HEK293 (cell line): ENCODE data around the gene GLT1D1.

ENCODE experiments used
- CTCF ChIA-PET: fragments of 350-600 bp; formaldehyde crosslinking; extraction: SDS; loops from one replicate; lab custom pipeline; 2021; ENCODE audit warnings: antibody characterized with exemption; lab: Yijun Ruan, JAX
- POLR2A ChIA-PET: fragments of 300-600 bp; formaldehyde crosslinking; extraction: SDS; loops from one replicate; lab custom pipeline; 2020; ENCODE audit warnings: antibody characterized with exemption, inconsistent platforms; lab: Yijun Ruan, JAX
- H3K27ac ChIP-seq: fragments of 200-500 bp; sonication (Bioruptor generic); 2 replicates; pipeline ENCODE4 v1.5.1; 2014; ENCODE audit warnings: low read depth, low read length, control low read depth, inconsistent platforms; ENCODE audit errors: extremely low read depth
- H3K36me3 ChIP-seq, 2 experiments: fragments of 200-500 bp in 1 of 2; sonication (Bioruptor generic) in 1 of 2; 1 replicate in 1 of 2; 2 replicates in 1 of 2; pipeline ENCODE4 v1.5.1; 2014 to 2017; ENCODE audit warnings: inconsistent platforms in 2 of 2, low read length in 2 of 2; ENCODE audit not compliant: control insufficient read depth in 2 of 2, insufficient read depth in 1 of 2
- H3K4me1 ChIP-seq: fragments of 200-500 bp; sonication (Bioruptor generic); 2 replicates; pipeline ENCODE4 v1.5.1; 2014; ENCODE audit warnings: mild to moderate bottlenecking, low read length, inconsistent platforms; ENCODE audit not compliant: control insufficient read depth, insufficient read depth
- H3K4me3 ChIP-seq: 2 replicates; pipeline ENCODE4 v1.5.1; 2011; ENCODE audit warnings: low read depth, mild to moderate bottlenecking, control low read depth, low read length, moderate library complexity
- H3K9me3 ChIP-seq: fragments of 200-500 bp; sonication (Bioruptor generic); 2 replicates; pipeline ENCODE4 v1.5.1; 2014; ENCODE audit warnings: low read depth, low read length, inconsistent platforms; ENCODE audit not compliant: control insufficient read depth, insufficient read depth
- BCL6B ChIP-seq: fragments of 450-650 bp; formaldehyde crosslinking; IDR thresholded peaks from 2 replicates; pipeline ENCODE4 v1.5.1; 2017; ENCODE audit warnings: missing biosample characterization, missing genetic modification characterization
- EGR2 ChIP-seq: fragments of 450-650 bp; formaldehyde crosslinking; IDR thresholded peaks from 2 replicates; pipeline ENCODE4 v1.5.1; 2016; ENCODE audit warnings: low read depth, missing biosample characterization, missing genetic modification characterization
- MEIS1 ChIP-seq: sonication (generic); formaldehyde crosslinking; IDR thresholded peaks from 2 replicates; pipeline ENCODE4 v1.8.1; 2022; ENCODE audit warnings: missing genetic modification reagents, mild to moderate bottlenecking, borderline replicate concordance
- OSR2 ChIP-seq: fragments of 450-650 bp; formaldehyde crosslinking; IDR thresholded peaks from 2 replicates; pipeline ENCODE4 v1.5.1; 2016; ENCODE audit warnings: missing biosample characterization, missing genetic modification characterization
- SP3 ChIP-seq: fragments of 450-650 bp; formaldehyde crosslinking; IDR thresholded peaks from 2 replicates; pipeline ENCODE4 v1.5.1; 2016; ENCODE audit warnings: missing biosample characterization, missing genetic modification characterization
- WT1 ChIP-seq: fragments of 450-650 bp; formaldehyde crosslinking; IDR thresholded peaks from 2 replicates; pipeline ENCODE4 v1.5.1; 2016; ENCODE audit warnings: missing biosample characterization, missing genetic modification characterization
- ZBTB26 ChIP-seq: fragments of 450-650 bp; formaldehyde crosslinking; optimal IDR thresholded peaks from 2 replicates; pipeline ENCODE3; 2016; ENCODE audit warnings: missing biosample characterization, mild to moderate bottlenecking, missing genetic modification characterization
- ZFP3 ChIP-seq: fragments of 450-650 bp; formaldehyde crosslinking; IDR thresholded peaks from 2 replicates; pipeline ENCODE4 v1.5.1; 2016; ENCODE audit warnings: low read depth, missing biosample characterization, missing genetic modification characterization
- ZNF114 ChIP-seq: fragments of 450-650 bp; formaldehyde crosslinking; IDR thresholded peaks from 2 replicates; pipeline ENCODE4 v1.5.0; 2017; ENCODE audit warnings: missing biosample characterization, missing genetic modification characterization
- ZNF138 ChIP-seq: fragments of 450-650 bp; formaldehyde crosslinking; IDR thresholded peaks from 2 replicates; pipeline ENCODE4 v1.5.1; 2016; ENCODE audit warnings: missing biosample characterization, missing genetic modification characterization, borderline replicate concordance
- ZNF140 ChIP-seq: fragments of 450-650 bp; formaldehyde crosslinking; IDR thresholded peaks from 2 replicates; pipeline ENCODE4 v1.5.1; 2016; ENCODE audit warnings: missing biosample characterization, missing genetic modification characterization
- ZNF175 ChIP-seq: fragments of 450-650 bp; formaldehyde crosslinking; IDR thresholded peaks from 2 replicates; pipeline ENCODE4 v1.5.1; 2016; ENCODE audit warnings: missing biosample characterization, missing genetic modification characterization
- ZNF19 ChIP-seq: fragments of 450-650 bp; formaldehyde crosslinking; IDR thresholded peaks from 2 replicates; pipeline ENCODE4; 2016; ENCODE audit warnings: missing biosample characterization, missing genetic modification characterization, low read depth
- ZNF2 ChIP-seq: fragments of 450-650 bp; formaldehyde crosslinking; IDR thresholded peaks from 2 replicates; pipeline ENCODE4 v1.5.1; 2016; ENCODE audit warnings: missing biosample characterization, missing genetic modification characterization
- ZNF214 ChIP-seq: fragments of 450-650 bp; formaldehyde crosslinking; IDR thresholded peaks from 2 replicates; pipeline ENCODE4 v1.5.1; 2017; ENCODE audit warnings: missing biosample characterization, mild to moderate bottlenecking, missing genetic modification characterization, borderline replicate concordance
- ZNF221 ChIP-seq: fragments of 450-650 bp; formaldehyde crosslinking; IDR thresholded peaks from 2 replicates; pipeline ENCODE4 v1.5.1; 2017; ENCODE audit warnings: missing biosample characterization, missing genetic modification characterization, borderline replicate concordance
- ZNF23 ChIP-seq: fragments of 450-650 bp; formaldehyde crosslinking; IDR thresholded peaks from 2 replicates; pipeline ENCODE4 v1.5.1; 2016; ENCODE audit warnings: missing biosample characterization, missing genetic modification characterization, borderline replicate concordance
- ZNF274 ChIP-seq, 2 experiments: fragments of 200-500 bp in 1 of 2; fragments of 450-650 bp in 1 of 2; sonication (Bioruptor generic) in 1 of 2; formaldehyde crosslinking in 1 of 2; IDR thresholded peaks; 2 replicates each; pipeline versions ENCODE4 v1.5.1 to v1.6.1; 2014 to 2016; ENCODE audit warnings: borderline replicate concordance in 1 of 2, inconsistent platforms in 1 of 2, low read length in 1 of 2, missing biosample characterization in 1 of 2, missing genetic modification characterization in 1 of 2
- ZNF335 ChIP-seq: fragments of 450-650 bp; formaldehyde crosslinking; conservative IDR thresholded peaks from 2 replicates; pipeline ENCODE4 v1.5.1; 2016; ENCODE audit warnings: missing biosample characterization, missing genetic modification characterization
- ZNF354C ChIP-seq: fragments of 450-650 bp; formaldehyde crosslinking; IDR thresholded peaks from 2 replicates; pipeline ENCODE4 v1.5.1; 2016; ENCODE audit warnings: missing biosample characterization, missing genetic modification characterization, low read depth, borderline replicate concordance
- ZNF473 ChIP-seq: fragments of 450-650 bp; formaldehyde crosslinking; IDR thresholded peaks from 2 replicates; pipeline ENCODE4 v1.5.1; 2017; ENCODE audit warnings: missing biosample characterization, missing genetic modification characterization
- ZNF514 ChIP-seq: fragments of 450-650 bp; formaldehyde crosslinking; IDR thresholded peaks from 2 replicates; pipeline ENCODE4 v1.5.1; 2016; ENCODE audit warnings: missing biosample characterization, missing genetic modification characterization
- ZNF548 ChIP-seq: fragments of 450-650 bp; formaldehyde crosslinking; IDR thresholded peaks from 2 replicates; pipeline ENCODE4 v1.5.1; 2016; ENCODE audit warnings: missing biosample characterization, missing genetic modification characterization
- ZNF549 ChIP-seq: fragments of 450-650 bp; IDR thresholded peaks from 2 replicates; pipeline ENCODE4 v1.5.1; 2018; ENCODE audit warnings: missing biosample characterization, missing genetic modification characterization, mild to moderate bottlenecking, inconsistent platforms, moderate library complexity
- ZNF561 ChIP-seq: fragments of 450-650 bp; IDR thresholded peaks from 2 replicates; pipeline ENCODE4 v1.5.1; 2018; ENCODE audit warnings: missing biosample characterization, missing genetic modification characterization, borderline replicate concordance
- ZNF610 ChIP-seq: fragments of 450-650 bp; formaldehyde crosslinking; IDR thresholded peaks from 2 replicates; pipeline ENCODE4 v1.5.1; 2016; ENCODE audit warnings: missing biosample characterization, missing genetic modification characterization, borderline replicate concordance
- ZNF664 ChIP-seq: fragments of 450-650 bp; formaldehyde crosslinking; IDR thresholded peaks from 2 replicates; pipeline ENCODE4 v1.5.1; 2016; ENCODE audit warnings: missing biosample characterization, missing genetic modification characterization
- ZNF677 ChIP-seq: fragments of 450-650 bp; IDR thresholded peaks from 2 replicates; pipeline ENCODE4 v1.5.0; 2018; ENCODE audit warnings: missing biosample characterization, mild to moderate bottlenecking, missing genetic modification characterization, moderate library complexity
- ZNF776 ChIP-seq: fragments of 450-650 bp; formaldehyde crosslinking; IDR thresholded peaks from 2 replicates; pipeline ENCODE4 v1.5.0; 2017; ENCODE audit warnings: missing biosample characterization, missing genetic modification characterization, borderline replicate concordance
- ZXDB ChIP-seq: fragments of 450-650 bp; formaldehyde crosslinking; IDR thresholded peaks from 2 replicates; pipeline ENCODE4 v1.5.1; 2016; ENCODE audit warnings: missing biosample characterization, missing genetic modification characterization
- TF ChIP-seq, protein P1 (sequence below): IDR thresholded peaks from 2 replicates; pipeline ENCODE4 v1.6.1; 2011; ENCODE audit warnings: mild to moderate bottlenecking, low read depth, low read length, borderline replicate concordance
- TF ChIP-seq, protein P2 (sequence below): fragments of 450-650 bp; formaldehyde crosslinking; IDR thresholded peaks from 2 replicates; pipeline ENCODE4 v1.5.1; 2016; ENCODE audit warnings: missing biosample characterization, missing genetic modification characterization

Gene GLT1D1

GRCh38 chr12:128823916-128824839 is 29.1 kb upstream of the GLT1D1 start, which contains the start of gene SLC15A4 (continued):
- TF ChIP-seq ZNF23 (tag by site-specific recombination) = no peak
- TF ChIP-seq ZNF548 (tag by site-specific recombination) = no peak
- TF ChIP-seq BCL6B (tag by site-specific recombination) = no peak
- TF ChIP-seq ZNF473 (tag by site-specific recombination) = no peak
- TF ChIP-seq ZNF175 (tag by site-specific recombination) = no peak
- TF ChIP-seq ZNF514 = no peak
- TF ChIP-seq ZNF561 (tag by site-specific recombination) = no peak
- no peak for TF ChIP-seq ZNF138 (tag by site-specific recombination)
- TF ChIP-seq ZNF19 (tag by site-specific recombination) = no peak
- TF ChIP-seq, protein P1, sequence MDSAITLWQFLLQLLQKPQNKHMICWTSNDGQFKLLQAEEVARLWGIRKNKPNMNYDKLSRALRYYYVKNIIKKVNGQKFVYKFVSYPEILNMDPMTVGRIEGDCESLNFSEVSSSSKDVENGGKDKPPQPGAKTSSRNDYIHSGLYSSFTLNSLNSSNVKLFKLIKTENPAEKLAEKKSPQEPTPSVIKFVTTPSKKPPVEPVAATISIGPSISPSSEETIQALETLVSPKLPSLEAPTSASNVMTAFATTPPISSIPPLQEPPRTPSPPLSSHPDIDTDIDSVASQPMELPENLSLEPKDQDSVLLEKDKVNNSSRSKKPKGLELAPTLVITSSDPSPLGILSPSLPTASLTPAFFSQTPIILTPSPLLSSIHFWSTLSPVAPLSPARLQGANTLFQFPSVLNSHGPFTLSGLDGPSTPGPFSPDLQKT = no peak
- peak; percentile 86 for TF ChIP-seq SP3 (tag by site-specific recombination)
- no peak for TF ChIP-seq ZBTB26 (tag by site-specific recombination)
- TF ChIP-seq ZNF335 = peak; percentile 92
- no peak for TF ChIP-seq ZNF610 (tag by site-specific recombination)
- TF ChIP-seq ZNF776 (tag by site-specific recombination) = no peak
- no peak for TF ChIP-seq ZNF274 (IDR thresholded peaks at IDR 0.05; ENCODE audit: low read length)
- no peak for TF ChIP-seq ZNF274 (tag by site-specific recombination; IDR thresholded peaks at IDR 0.05; ENCODE audit: borderline replicate concordance)
- 0 out of 2 replicates have a peak, but pooled peaks have one; percentile 44 for TF ChIP-seq ZNF2 (tag by site-specific recombination)
- TF ChIP-seq ZNF354C = no peak
- no peak for TF ChIP-seq ZNF214 (tag by site-specific recombination)
- TF ChIP-seq, all 188 proteins: peak for 32

DNA sequence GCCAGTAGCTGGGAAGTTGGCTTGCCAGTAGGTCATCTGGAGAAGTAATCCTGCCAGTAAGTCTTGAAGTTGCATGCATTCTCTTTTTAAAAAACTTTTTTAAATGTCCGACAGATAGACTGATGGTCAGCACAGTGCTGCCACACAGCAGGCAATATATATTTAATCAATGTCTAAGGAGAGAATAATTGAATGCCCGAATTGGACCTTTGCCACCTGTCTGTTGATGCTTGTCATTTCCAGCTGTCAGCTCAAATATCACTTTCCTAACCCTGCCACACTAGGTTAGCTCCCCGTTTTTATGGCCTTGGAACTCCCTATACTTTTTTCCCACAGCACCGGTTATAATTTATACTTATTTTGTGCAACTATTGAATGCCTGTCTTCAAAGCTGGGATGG is 27.4 kb upstream of the GLT1D1 start:
- CTCF ChIA-PET = no interaction called here
- POLR2A ChIA-PET = no interaction called here
- no peak for TF ChIP-seq ZFP3
- no peak for TF ChIP-seq WT1 (tag by site-specific recombination)
- TF ChIP-seq ZNF677 (tag by site-specific recombination) = no peak
- no peak for TF ChIP-seq ZNF140
- no peak for TF ChIP-seq ZNF221 (tag by site-specific recombination)
- TF ChIP-seq ZXDB (tag by site-specific recombination) = no peak
- TF ChIP-seq ZNF549 (tag by site-specific recombination) = no peak
- TF ChIP-seq MEIS1 (CRISPR knock-in tag) = no peak
- TF ChIP-seq EGR2 (tag by site-specific recombination) = no peak
- TF ChIP-seq, protein P2, sequence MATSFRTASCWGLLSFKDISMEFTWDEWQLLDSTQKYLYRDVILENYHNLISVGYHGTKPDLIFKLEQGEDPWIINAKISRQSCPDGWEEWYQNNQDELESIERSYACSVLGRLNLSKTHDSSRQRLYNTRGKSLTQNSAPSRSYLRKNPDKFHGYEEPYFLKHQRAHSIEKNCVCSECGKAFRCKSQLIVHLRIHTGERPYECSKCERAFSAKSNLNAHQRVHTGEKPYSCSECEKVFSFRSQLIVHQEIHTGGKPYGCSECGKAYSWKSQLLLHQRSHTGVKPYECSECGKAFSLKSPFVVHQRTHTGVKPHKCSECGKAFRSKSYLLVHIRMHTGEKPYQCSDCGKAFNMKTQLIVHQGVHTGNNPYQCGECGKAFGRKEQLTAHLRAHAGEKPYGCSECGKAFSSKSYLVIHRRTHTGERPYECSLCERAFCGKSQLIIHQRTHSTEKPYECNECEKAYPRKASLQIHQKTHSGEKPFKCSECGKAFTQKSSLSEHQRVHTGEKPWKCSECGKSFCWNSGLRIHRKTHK (tag by site-specific recombination) = no peak
- no peak for TF ChIP-seq ZNF664 (tag by site-specific recombination)
- TF ChIP-seq OSR2 (tag by site-specific recombination) = no peak
- no peak for TF ChIP-seq ZNF114
- Histone ChIP-seq H3K36me3 (peaks cover 0 to 11% of the 10 kb centered on the region in 2 experiments; a peak in 2 of 3 replicates), H3K4me1 (peaks cover 4% of the 10 kb centered on the region; the same call in 1 of the 2 replicates), H3K9me3 (no peaks in the 10 kb centered on the region), H3K27ac (no peak overlapping the region), H3K4me3 (no peak overlapping the region)
